Uterus (tissue), 2 donors: Measurements from ENCODE around the gene ACAD10.

Source experiments
- POLR2A ChIP-seq, 2 donors: fragments of 450-650 bp; IDR thresholded peaks; one replicate each; pipeline ENCODE4 v1.6.1; 2016; ENCODE audit warnings: antibody characterized with exemption in 2 of 2, mild to moderate bottlenecking in 1 of 2, moderate library complexity in 1 of 2
- TF ChIP-seq, protein P1 (sequence below), 4 experiments: fragments of 200-600 bp in 2 of 4; fragments of 450-650 bp in 2 of 4; sonication (generic) in 2 of 4; IDR thresholded peaks; one replicate each; pipeline ENCODE4 v1.5.1; 2016 to 2019; ENCODE audit warnings: antibody characterized with exemption in 4 of 4, mild to moderate bottlenecking in 2 of 4, moderate library complexity in 1 of 4

DNA sequence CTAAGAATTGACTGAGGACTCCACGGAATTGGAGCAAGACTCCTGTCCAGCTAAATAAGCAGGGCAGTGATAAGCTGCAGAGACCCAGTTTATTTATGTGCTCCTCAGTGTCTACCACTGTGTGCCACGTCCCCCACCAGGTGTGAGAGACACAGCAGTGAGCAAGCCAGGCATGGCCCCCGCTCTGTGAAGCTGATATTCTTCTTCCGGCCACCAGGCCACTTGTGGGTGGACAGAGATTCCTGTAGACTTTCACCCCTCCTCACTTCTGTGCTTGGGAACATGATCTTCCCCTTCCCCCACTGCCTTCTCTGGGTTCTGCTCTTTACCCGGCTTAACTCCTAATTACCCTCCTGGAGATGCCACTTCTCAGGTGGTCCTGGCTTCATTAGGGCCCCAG lies 21.4 kb upstream of the ACAD10 start:
- TF ChIP-seq, protein P1, sequence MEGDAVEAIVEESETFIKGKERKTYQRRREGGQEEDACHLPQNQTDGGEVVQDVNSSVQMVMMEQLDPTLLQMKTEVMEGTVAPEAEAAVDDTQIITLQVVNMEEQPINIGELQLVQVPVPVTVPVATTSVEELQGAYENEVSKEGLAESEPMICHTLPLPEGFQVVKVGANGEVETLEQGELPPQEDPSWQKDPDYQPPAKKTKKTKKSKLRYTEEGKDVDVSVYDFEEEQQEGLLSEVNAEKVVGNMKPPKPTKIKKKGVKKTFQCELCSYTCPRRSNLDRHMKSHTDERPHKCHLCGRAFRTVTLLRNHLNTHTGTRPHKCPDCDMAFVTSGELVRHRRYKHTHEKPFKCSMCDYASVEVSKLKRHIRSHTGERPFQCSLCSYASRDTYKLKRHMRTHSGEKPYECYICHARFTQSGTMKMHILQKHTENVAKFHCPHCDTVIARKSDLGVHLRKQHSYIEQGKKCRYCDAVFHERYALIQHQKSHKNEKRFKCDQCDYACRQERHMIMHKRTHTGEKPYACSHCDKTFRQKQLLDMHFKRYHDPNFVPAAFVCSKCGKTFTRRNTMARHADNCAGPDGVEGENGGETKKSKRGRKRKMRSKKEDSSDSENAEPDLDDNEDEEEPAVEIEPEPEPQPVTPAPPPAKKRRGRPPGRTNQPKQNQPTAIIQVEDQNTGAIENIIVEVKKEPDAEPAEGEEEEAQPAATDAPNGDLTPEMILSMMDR (IDR thresholded peaks at IDR 0.05), result no peak
- TF ChIP-seq POLR2A (IDR thresholded peaks at IDR 0.05), result no peak
